Measurements from ENCODE around the gene MSS51.
"Not testable (repeated sequence)": the region's sequence is repeated elsewhere in the genome, so short reads cannot be mapped to it uniquely, and the experiment has no call there.

Gene MSS51

GRCh38 chr10:73399063-73399462 lies 34.3 kb downstream of the MSS51 start:
- no peaks in the 10 kb centered on the region for H3K27me3 ChIP-seq (ENCODE audit: insufficient read depth, low read length)

GRCh38 chr10:73398024-73398423 lies 35.3 kb downstream of the MSS51 start:
- Histone ChIP-seq H3K4me3 (ENCODE audit: low read depth, low read length) (no peak overlapping the region), H2AFZ (ENCODE audit: insufficient read depth, low read length, poor library complexity) (no peak overlapping the region), H3K9me3 (ENCODE audit: insufficient read depth, low read depth, low read length) (no peaks in the 10 kb centered on the region), H2BK12ac (ENCODE audit: low read length) (no peak overlapping the region), H3K14ac (ENCODE audit: low read length) (no peak overlapping the region), H3K27ac (ENCODE audit: low read depth, low read length) (no peak overlapping the region), H4K8ac (ENCODE audit: low read depth, low read length) (no peak overlapping the region), H3K4me1 (ENCODE audit: control insufficient read depth in 1 of 2, insufficient read depth in 2 of 2, low read length in 2 of 2) (no peaks in the 10 kb centered on the region), H3K18ac (ENCODE audit: low read length) (no peak overlapping the region), H3K79me1 (ENCODE audit: low read length) (no peaks in the 10 kb centered on the region), H3K23ac (ENCODE audit: low read length) (no peak overlapping the region), H4K12ac (ENCODE audit: low read depth, low read length) (no peak overlapping the region), H3K4me2 (ENCODE audit: low read length) (no peak overlapping the region), H3K4ac (ENCODE audit: low read depth, low read length) (no peak overlapping the region), H3K9ac (ENCODE audit: low read length) (no peak overlapping the region), H3K36me3 (ENCODE audit: control insufficient read depth in 1 of 2, insufficient read depth in 2 of 2, low read length in 2 of 2) (peaks cover 10 to 12% of the 10 kb centered on the region in 2 experiments), H3K79me2 (ENCODE audit: control insufficient read depth, insufficient read depth, low read length, poor library complexity) (no peaks in the 10 kb centered on the region), H2BK120ac (ENCODE audit: insufficient read depth, low read length, poor library complexity) (no peak overlapping the region), H3K27me3 (ENCODE audit: insufficient read depth, low read length) (no peaks in the 10 kb centered on the region), H4K91ac (ENCODE audit: low read depth, low read length) (no peak overlapping the region), H2AK5ac (ENCODE audit: low read length) (no peak overlapping the region), H2BK5ac (ENCODE audit: low read depth, low read length, poor library complexity) (no peak overlapping the region)
- no CpG with 5 or more reads among the region's 6 CpGs for WGBS (ENCODE audit: extremely low coverage, insufficient coverage, insufficient read length)
- DNase-seq: no peak

More at GRCh38 chr10:73399063-73399462, 34.3 kb downstream of the MSS51 start:
- no peak overlapping the region for H3K14ac ChIP-seq (ENCODE audit: low read length)
- H3K4me3 ChIP-seq (ENCODE audit: low read depth, low read length): no peak overlapping the region
- WGBS (ENCODE audit: extremely low coverage, insufficient coverage, insufficient read length): no CpG with 5 or more reads among the region's 4 CpGs
- no peaks in the 10 kb centered on the region for H3K4me1 ChIP-seq (ENCODE audit: control insufficient read depth in 1 of 2, insufficient read depth in 2 of 2, low read length in 2 of 2)
- H3K4ac ChIP-seq (ENCODE audit: low read depth, low read length): no peak overlapping the region
- no peak overlapping the region for H2BK5ac ChIP-seq (ENCODE audit: low read depth, low read length, poor library complexity)
- no peak overlapping the region for H3K9ac ChIP-seq (ENCODE audit: low read length)
- no peak overlapping the region for H3K27ac ChIP-seq (ENCODE audit: low read depth, low read length)
- no peak overlapping the region for H4K8ac ChIP-seq (ENCODE audit: low read depth, low read length)
- H3K79me2 ChIP-seq (ENCODE audit: control insufficient read depth, insufficient read depth, low read length, poor library complexity): no peaks in the 10 kb centered on the region
- H2BK12ac ChIP-seq (ENCODE audit: low read length): no peak overlapping the region
- H2AK5ac ChIP-seq (ENCODE audit: low read length): no peak overlapping the region
- no peak overlapping the region for H4K12ac ChIP-seq (ENCODE audit: low read depth, low read length)
- no peak overlapping the region for H4K91ac ChIP-seq (ENCODE audit: low read depth, low read length)
- no peak overlapping the region for H3K4me2 ChIP-seq (ENCODE audit: low read length)
- no peak overlapping the region for H3K23ac ChIP-seq (ENCODE audit: low read length)
- DNase-seq: no peak
- peaks cover 10 to 12% of the 10 kb centered on the region in 2 experiments for H3K36me3 ChIP-seq (ENCODE audit: control insufficient read depth in 1 of 2, insufficient read depth in 2 of 2, low read length in 2 of 2)
- no peaks in the 10 kb centered on the region for H3K9me3 ChIP-seq (ENCODE audit: insufficient read depth, low read depth, low read length)
- H2BK120ac ChIP-seq (ENCODE audit: insufficient read depth, low read length, poor library complexity): no peak overlapping the region
- H2AFZ ChIP-seq (ENCODE audit: insufficient read depth, low read length, poor library complexity): no peak overlapping the region
- H3K18ac ChIP-seq (ENCODE audit: low read length): no peak overlapping the region
- H3K79me1 ChIP-seq (ENCODE audit: low read length): no peaks in the 10 kb centered on the region

GRCh38 chr10:73394325-73394724 lies 39.0 kb downstream of the MSS51 start:
- not testable (repeated sequence) for H2BK120ac ChIP-seq (ENCODE audit: insufficient read depth, low read length, poor library complexity); H3K4me1 ChIP-seq (ENCODE audit: control insufficient read depth in 1 of 2, insufficient read depth in 2 of 2, low read length in 2 of 2); H3K9ac ChIP-seq (ENCODE audit: low read length); DNase-seq; H3K14ac ChIP-seq (ENCODE audit: low read length); H3K4me3 ChIP-seq (ENCODE audit: low read depth, low read length); H3K4me2 ChIP-seq (ENCODE audit: low read length); H4K12ac ChIP-seq (ENCODE audit: low read depth, low read length); H3K9me3 ChIP-seq (ENCODE audit: insufficient read depth, low read depth, low read length); H3K27me3 ChIP-seq (ENCODE audit: insufficient read depth, low read length); H2AFZ ChIP-seq (ENCODE audit: insufficient read depth, low read length, poor library complexity); H3K4ac ChIP-seq (ENCODE audit: low read depth, low read length); H2BK5ac ChIP-seq (ENCODE audit: low read depth, low read length, poor library complexity); H3K18ac ChIP-seq (ENCODE audit: low read length); H3K79me1 ChIP-seq (ENCODE audit: low read length); H4K8ac ChIP-seq (ENCODE audit: low read depth, low read length); H3K27ac ChIP-seq (ENCODE audit: low read depth, low read length); H3K79me2 ChIP-seq (ENCODE audit: control insufficient read depth, insufficient read depth, low read length, poor library complexity); H2BK12ac ChIP-seq (ENCODE audit: low read length); H2AK5ac ChIP-seq (ENCODE audit: low read length); H3K23ac ChIP-seq (ENCODE audit: low read length); H4K91ac ChIP-seq (ENCODE audit: low read depth, low read length)
- H3K36me3 ChIP-seq (ENCODE audit: control insufficient read depth in 1 of 2, insufficient read depth in 2 of 2, low read length in 2 of 2): peaks cover 17 to 20% of the 10 kb centered on the region in 2 experiments
- no CpG with 5 or more reads among the region's 4 CpGs for whole genome bisulfite sequencing (ENCODE audit: extremely low coverage, insufficient coverage, insufficient read length)

- no peak for DNase-seq
- Histone ChIP-seq H3K14ac (ENCODE audit: low read length) (no peak overlapping the region), H3K79me2 (ENCODE audit: control insufficient read depth, insufficient read depth, low read length, poor library complexity) (no peaks in the 10 kb centered on the region), H3K9ac (ENCODE audit: low read length) (no peak overlapping the region), H3K23ac (ENCODE audit: low read length) (no peak overlapping the region), H3K4me2 (ENCODE audit: low read length) (no peak overlapping the region), H2BK12ac (ENCODE audit: low read length) (no peak overlapping the region), H3K79me1 (ENCODE audit: low read length) (no peaks in the 10 kb centered on the region), H2BK120ac (ENCODE audit: insufficient read depth, low read length, poor library complexity) (no peak overlapping the region), H3K27ac (ENCODE audit: low read depth, low read length) (no peak overlapping the region), H3K4me3 (ENCODE audit: low read depth, low read length) (no peak overlapping the region), H3K9me3 (ENCODE audit: insufficient read depth, low read depth, low read length) (no peaks in the 10 kb centered on the region), H2AFZ (ENCODE audit: insufficient read depth, low read length, poor library complexity) (no peak overlapping the region), H3K36me3 (ENCODE audit: control insufficient read depth in 1 of 2, insufficient read depth in 2 of 2, low read length in 2 of 2) (peaks cover 23 to 27% of the 10 kb centered on the region in 2 experiments), H3K4ac (ENCODE audit: low read depth, low read length) (no peak overlapping the region), H3K18ac (ENCODE audit: low read length) (no peak overlapping the region), H4K91ac (ENCODE audit: low read depth, low read length) (no peak overlapping the region), H4K12ac (ENCODE audit: low read depth, low read length) (no peak overlapping the region), H2AK5ac (ENCODE audit: low read length) (no peak overlapping the region), H2BK5ac (ENCODE audit: low read depth, low read length, poor library complexity) (no peak overlapping the region), H4K8ac (ENCODE audit: low read depth, low read length) (no peak overlapping the region), H3K4me1 (ENCODE audit: control insufficient read depth in 1 of 2, insufficient read depth in 2 of 2, low read length in 2 of 2) (no peaks in the 10 kb centered on the region), H3K27me3 (ENCODE audit: insufficient read depth, low read length) (no peaks in the 10 kb centered on the region)
- no CpG with 5 or more reads among the region's 4 CpGs for WGBS (ENCODE audit: extremely low coverage, insufficient coverage, insufficient read length)
These were observed 45.1 kb downstream of the MSS51 start for GRCh38 chr10:73388228-73388627.

Data from trophoblast cell (in vitro differentiated cells and primary cell).